Measurements from ENCODE around the gene SYNGAP1. TPM values are rescaled to one million over a fixed set of nuclear protein-coding genes. Genes with fewer than 3 reads are reported as not detected.

Gene SYNGAP1
- total and polyA plus RNA-seq, 2 donors (not counting 1 experiment from before 2014, with no cell fraction given), result 3.6 to 7.3 TPM

DNA sequence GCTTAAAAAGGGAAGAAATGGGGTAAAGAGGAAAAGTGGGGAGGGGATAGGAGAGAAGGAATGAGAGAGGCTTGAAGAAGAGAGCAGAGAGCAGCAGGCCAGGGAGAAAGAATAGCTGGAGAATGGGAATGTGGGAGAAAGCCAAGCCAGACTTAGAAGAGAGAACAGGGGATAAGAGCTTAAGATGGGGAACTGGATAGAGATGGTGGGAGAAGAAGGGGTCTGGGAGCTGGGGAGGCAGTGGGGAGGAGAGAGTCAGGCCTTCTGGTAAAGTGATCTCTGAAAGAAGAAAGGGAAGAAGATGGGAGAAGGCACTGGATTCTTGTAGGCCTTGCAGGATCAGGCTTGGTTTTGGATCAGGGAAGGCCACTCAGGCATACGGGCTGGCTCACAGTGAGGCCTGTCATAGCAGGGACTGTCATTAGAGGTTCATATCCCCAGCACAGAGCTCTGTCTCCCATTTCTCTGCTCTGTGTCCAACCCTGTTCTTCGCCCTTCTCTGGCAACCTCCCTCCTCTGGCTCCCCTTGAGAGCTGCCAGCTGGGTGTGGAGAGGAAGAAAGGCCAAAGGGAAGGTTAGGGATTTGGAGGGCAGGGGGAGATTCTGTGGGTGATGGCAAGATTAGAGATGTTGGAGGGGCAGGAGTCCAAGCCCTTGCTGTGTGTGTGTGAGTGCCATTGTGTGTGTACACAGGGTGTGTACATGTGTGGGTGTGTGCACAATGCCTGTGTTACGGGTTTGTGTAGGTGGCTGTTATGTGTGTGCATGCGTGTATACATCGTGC, 9.3 kb downstream of the SYNGAP1 start:
- TF ChIP-seq, protein P1, sequence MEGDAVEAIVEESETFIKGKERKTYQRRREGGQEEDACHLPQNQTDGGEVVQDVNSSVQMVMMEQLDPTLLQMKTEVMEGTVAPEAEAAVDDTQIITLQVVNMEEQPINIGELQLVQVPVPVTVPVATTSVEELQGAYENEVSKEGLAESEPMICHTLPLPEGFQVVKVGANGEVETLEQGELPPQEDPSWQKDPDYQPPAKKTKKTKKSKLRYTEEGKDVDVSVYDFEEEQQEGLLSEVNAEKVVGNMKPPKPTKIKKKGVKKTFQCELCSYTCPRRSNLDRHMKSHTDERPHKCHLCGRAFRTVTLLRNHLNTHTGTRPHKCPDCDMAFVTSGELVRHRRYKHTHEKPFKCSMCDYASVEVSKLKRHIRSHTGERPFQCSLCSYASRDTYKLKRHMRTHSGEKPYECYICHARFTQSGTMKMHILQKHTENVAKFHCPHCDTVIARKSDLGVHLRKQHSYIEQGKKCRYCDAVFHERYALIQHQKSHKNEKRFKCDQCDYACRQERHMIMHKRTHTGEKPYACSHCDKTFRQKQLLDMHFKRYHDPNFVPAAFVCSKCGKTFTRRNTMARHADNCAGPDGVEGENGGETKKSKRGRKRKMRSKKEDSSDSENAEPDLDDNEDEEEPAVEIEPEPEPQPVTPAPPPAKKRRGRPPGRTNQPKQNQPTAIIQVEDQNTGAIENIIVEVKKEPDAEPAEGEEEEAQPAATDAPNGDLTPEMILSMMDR (conservative IDR thresholded peaks at IDR 0.05 in 1 of 2, IDR thresholded peaks at IDR 0.05 in 1 of 2; ENCODE audit: low read depth in 1 of 2, low read length in 2 of 2), result no peak
- TF ChIP-seq EZH2 (IDR thresholded peaks at IDR 0.05; ENCODE audit: low read length, missing control alignments), result no peak
- no peaks in the 10 kb centered on the region for H4K20me1 ChIP-seq (ENCODE audit: control insufficient read depth, extremely low read depth, insufficient read depth, low read length)
- peak overlapping the region in 1 of 4 experiments; percentile 57 for H3K4me3 ChIP-seq (replicated peaks in 1 of 4; ENCODE audit: control extremely low read depth in 1 of 4, insufficient read depth in 1 of 4, low read depth in 3 of 4, low read length in 4 of 4)

DNA sequence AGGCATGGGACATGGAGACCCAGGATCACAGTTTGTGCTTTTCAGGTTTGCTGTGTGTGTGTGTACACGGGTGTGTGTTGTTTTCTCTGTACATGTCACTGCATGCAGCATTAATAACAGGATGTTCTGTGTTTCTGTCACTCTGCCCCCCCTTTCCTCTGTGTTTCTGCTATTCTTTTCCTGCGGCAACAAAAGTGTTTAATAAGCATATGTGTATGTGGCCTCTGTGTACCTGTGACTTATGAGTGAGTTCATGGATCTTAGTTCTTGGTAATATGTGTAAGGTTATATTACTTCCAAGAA, 9.8 kb downstream of the SYNGAP1 start:
- DNase-seq (ENCODE audit: low read depth in 2 of 2), result no peak
- Histone ChIP-seq H3K9me3 (ENCODE audit: control insufficient read depth, insufficient read depth, low read depth, low read length) (no peaks in the 10 kb centered on the region), H3K27ac (ENCODE audit: insufficient read depth, low read length) (no peak overlapping the region), H4K20me1 (ENCODE audit: control insufficient read depth, extremely low read depth, insufficient read depth, low read length) (no peaks in the 10 kb centered on the region), H3K36me3 (ENCODE audit: control insufficient read depth, insufficient read depth, low read length) (peaks cover 4% of the 10 kb centered on the region), H3K4me3 (replicated peaks in 1 of 4; ENCODE audit: control extremely low read depth in 1 of 4, insufficient read depth in 1 of 4, low read depth in 3 of 4, low read length in 4 of 4) (no peak overlapping the region), H3K4me1 (ENCODE audit: control insufficient read depth, extremely low read depth, insufficient read depth, low read length) (peaks cover 35% of the 10 kb centered on the region), H3K27me3 (ENCODE audit: control insufficient read depth, insufficient read depth, low read length) (no peaks in the 10 kb centered on the region), H2AFZ (ENCODE audit: low read length) (no peak overlapping the region), H3K4me2 (ENCODE audit: extremely low read depth, insufficient read depth, low read length) (no peak overlapping the region), H3K9ac (ENCODE audit: insufficient read depth, low read length) (no peak overlapping the region), H3K79me2 (ENCODE audit: control insufficient read depth, insufficient read depth, low read length) (peaks cover 25% of the 10 kb centered on the region)
- no peak for TF ChIP-seq EZH2 (IDR thresholded peaks at IDR 0.05; ENCODE audit: low read length, missing control alignments)
- TF ChIP-seq, protein P1 (conservative IDR thresholded peaks at IDR 0.05 in 1 of 2, IDR thresholded peaks at IDR 0.05 in 1 of 2; ENCODE audit: low read depth in 1 of 2, low read length in 2 of 2), result no peak

More for the DNA sequence above, 9.3 kb downstream of the SYNGAP1 start:
- peaks cover 4% of the 10 kb centered on the region for H3K36me3 ChIP-seq (ENCODE audit: control insufficient read depth, insufficient read depth, low read length)
- H3K79me2 ChIP-seq (ENCODE audit: control insufficient read depth, insufficient read depth, low read length), result peaks cover 25% of the 10 kb centered on the region
- no peaks in the 10 kb centered on the region for H3K27me3 ChIP-seq (ENCODE audit: control insufficient read depth, insufficient read depth, low read length)
- H3K4me1 ChIP-seq (ENCODE audit: control insufficient read depth, extremely low read depth, insufficient read depth, low read length), result peaks cover 40% of the 10 kb centered on the region
- H3K9ac ChIP-seq (ENCODE audit: insufficient read depth, low read length), result no peak overlapping the region
- H3K9me3 ChIP-seq (ENCODE audit: control insufficient read depth, insufficient read depth, low read depth, low read length), result no peaks in the 10 kb centered on the region
- H2AFZ ChIP-seq (ENCODE audit: low read length), result no peak overlapping the region
- H3K27ac ChIP-seq (ENCODE audit: insufficient read depth, low read length), result no peak overlapping the region
- DNase-seq (ENCODE audit: low read depth in 2 of 2), result no peak
- no peak overlapping the region for H3K4me2 ChIP-seq (ENCODE audit: extremely low read depth, insufficient read depth, low read length)

DNA sequence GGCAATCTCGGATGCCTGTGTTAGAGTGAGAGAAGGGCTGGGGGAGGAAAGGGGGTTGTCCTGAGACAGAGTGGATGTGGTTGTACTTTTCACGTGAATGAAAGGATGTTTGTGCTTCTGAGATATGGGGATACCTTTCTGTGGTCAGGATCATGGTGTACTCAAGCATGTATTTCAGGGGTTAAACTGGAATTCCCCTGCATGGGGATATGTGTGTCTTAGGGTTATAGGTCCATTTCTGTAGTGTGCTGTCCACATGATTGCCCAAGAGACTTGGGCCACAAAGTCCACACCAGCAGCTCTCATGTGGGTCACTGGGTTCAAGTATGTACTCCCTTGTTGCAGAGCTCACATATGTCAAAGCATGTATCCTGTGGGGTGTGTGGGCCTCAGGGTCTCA, 10.5 kb downstream of the SYNGAP1 start:
- no peak for DNase-seq (ENCODE audit: low read depth in 2 of 2)
- Histone ChIP-seq H3K9ac (ENCODE audit: insufficient read depth, low read length) (no peak overlapping the region), H3K4me2 (ENCODE audit: extremely low read depth, insufficient read depth, low read length) (no peak overlapping the region), H2AFZ (ENCODE audit: low read length) (no peak overlapping the region), H3K27me3 (ENCODE audit: control insufficient read depth, insufficient read depth, low read length) (no peaks in the 10 kb centered on the region), H3K36me3 (ENCODE audit: control insufficient read depth, insufficient read depth, low read length) (peaks cover 8% of the 10 kb centered on the region), H3K9me3 (ENCODE audit: control insufficient read depth, insufficient read depth, low read depth, low read length) (no peaks in the 10 kb centered on the region), H3K4me1 (ENCODE audit: control insufficient read depth, extremely low read depth, insufficient read depth, low read length) (peaks cover 29% of the 10 kb centered on the region), H4K20me1 (ENCODE audit: control insufficient read depth, extremely low read depth, insufficient read depth, low read length) (no peaks in the 10 kb centered on the region), H3K27ac (ENCODE audit: insufficient read depth, low read length) (peak overlapping the region; percentile 38), H3K4me3 (replicated peaks in 1 of 4; ENCODE audit: control extremely low read depth in 1 of 4, insufficient read depth in 1 of 4, low read depth in 3 of 4, low read length in 4 of 4) (no peak overlapping the region), H3K79me2 (ENCODE audit: control insufficient read depth, insufficient read depth, low read length) (peaks cover 25% of the 10 kb centered on the region)
- no peak for TF ChIP-seq EZH2 (IDR thresholded peaks at IDR 0.05; ENCODE audit: low read length, missing control alignments)
- TF ChIP-seq, protein P1 (conservative IDR thresholded peaks at IDR 0.05 in 1 of 2, IDR thresholded peaks at IDR 0.05 in 1 of 2; ENCODE audit: low read depth in 1 of 2, low read length in 2 of 2), result no peak
